ENCODE data around the gene AGER. TPM values are rescaled to one million over a fixed set of nuclear protein-coding genes. Genes with fewer than 3 reads are reported as not detected.

The AGER gene
- total RNA-seq, 1 donor from 2014 or later = 1.8 TPM

DNA sequence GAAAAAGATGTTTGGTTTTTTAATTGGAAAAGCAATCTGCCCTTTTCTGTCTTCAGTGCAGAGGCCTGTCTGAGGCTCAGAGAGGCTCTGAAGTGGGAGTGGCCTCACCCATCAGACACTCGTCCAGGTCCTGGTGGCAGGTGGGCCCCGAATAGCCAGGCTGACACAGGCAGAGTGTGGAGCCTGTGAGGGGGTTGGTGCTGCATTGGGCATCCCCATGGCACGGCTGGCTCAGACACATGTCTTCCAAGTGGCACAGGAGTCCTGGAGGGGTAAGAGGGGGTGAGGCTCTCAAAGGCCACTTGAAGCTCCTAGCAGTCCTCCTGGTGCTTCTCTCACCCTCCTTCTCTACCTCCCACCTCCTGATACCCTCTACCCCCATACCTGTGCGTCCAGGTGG is 36.0 kb upstream of the AGER start:
- Histone ChIP-seq H3K4me3 (no peak overlapping the region), H3K36me3 (peaks cover 44% of the 10 kb centered on the region)
- intact Hi-C loops (cut with micrococcal nuclease) = no loop called here

DNA sequence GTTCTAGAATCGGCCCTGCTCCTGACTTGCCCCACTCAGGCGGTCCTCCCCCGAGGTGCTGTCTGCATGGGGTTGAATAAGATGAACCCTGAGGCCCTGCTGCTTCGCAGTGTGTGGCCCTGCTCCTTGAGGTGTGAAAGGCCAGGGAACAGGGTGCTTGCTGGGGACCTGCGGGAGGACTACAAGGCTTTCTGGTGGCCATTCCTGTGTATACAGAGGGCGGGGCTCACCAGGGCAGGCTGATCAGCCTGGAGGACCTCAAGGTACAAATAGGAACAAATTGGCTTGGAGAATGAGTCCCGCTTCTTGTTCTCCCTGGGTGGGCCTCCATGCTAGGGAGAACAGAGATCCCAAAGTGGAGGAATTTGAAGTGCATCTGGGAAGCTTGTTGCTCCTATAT is 34.1 kb upstream of the AGER start:
- TF ChIP-seq, protein P1, sequence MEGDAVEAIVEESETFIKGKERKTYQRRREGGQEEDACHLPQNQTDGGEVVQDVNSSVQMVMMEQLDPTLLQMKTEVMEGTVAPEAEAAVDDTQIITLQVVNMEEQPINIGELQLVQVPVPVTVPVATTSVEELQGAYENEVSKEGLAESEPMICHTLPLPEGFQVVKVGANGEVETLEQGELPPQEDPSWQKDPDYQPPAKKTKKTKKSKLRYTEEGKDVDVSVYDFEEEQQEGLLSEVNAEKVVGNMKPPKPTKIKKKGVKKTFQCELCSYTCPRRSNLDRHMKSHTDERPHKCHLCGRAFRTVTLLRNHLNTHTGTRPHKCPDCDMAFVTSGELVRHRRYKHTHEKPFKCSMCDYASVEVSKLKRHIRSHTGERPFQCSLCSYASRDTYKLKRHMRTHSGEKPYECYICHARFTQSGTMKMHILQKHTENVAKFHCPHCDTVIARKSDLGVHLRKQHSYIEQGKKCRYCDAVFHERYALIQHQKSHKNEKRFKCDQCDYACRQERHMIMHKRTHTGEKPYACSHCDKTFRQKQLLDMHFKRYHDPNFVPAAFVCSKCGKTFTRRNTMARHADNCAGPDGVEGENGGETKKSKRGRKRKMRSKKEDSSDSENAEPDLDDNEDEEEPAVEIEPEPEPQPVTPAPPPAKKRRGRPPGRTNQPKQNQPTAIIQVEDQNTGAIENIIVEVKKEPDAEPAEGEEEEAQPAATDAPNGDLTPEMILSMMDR (IDR thresholded peaks at IDR 0.05; ENCODE audit: borderline replicate concordance) = no peak
- intact Hi-C loops (cut with micrococcal nuclease) = no loop called here
- peaks cover 16% of the 10 kb centered on the region for H3K27me3 ChIP-seq (ENCODE audit: low read depth)
- peaks cover 13% of the 10 kb centered on the region for H3K4me1 ChIP-seq
- H3K4me3 ChIP-seq = no peak overlapping the region
- H3K27ac ChIP-seq (replicated peaks) = no peak overlapping the region
- H3K36me3 ChIP-seq = peaks cover 44% of the 10 kb centered on the region
- H3K9me3 ChIP-seq (replicated peaks) = no peaks in the 10 kb centered on the region
- no peak for DNase-seq

More for the DNA sequence above, 36.0 kb upstream of the AGER start:
- peaks cover 16% of the 10 kb centered on the region for H3K27me3 ChIP-seq (ENCODE audit: low read depth)
- H3K4me1 ChIP-seq = peaks cover 20% of the 10 kb centered on the region
- TF ChIP-seq, protein P1 (IDR thresholded peaks at IDR 0.05; ENCODE audit: borderline replicate concordance) = no peak
- no peak overlapping the region for H3K27ac ChIP-seq (replicated peaks)
- H3K9me3 ChIP-seq (replicated peaks) = no peaks in the 10 kb centered on the region
- DNase-seq = no peak

DNA sequence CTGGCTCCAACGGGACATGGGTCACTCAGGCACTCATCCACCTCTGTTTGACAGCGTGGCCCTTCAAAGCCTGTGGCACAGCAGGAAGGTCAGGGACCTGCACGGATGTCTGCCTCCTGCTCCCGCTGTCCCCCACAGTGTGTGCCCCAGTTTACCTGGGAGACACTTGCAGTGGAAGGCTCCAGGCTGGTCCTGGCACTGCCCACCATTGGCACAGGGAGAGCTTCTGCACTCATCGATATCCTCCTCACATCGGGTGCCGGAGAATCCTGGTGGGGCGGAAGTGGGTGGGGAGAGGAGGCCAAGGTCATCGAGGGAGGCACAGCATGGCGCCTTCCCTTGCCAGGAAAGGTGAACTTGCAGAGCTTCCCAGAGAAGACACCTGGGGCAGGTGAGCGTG is 32.9 kb upstream of the AGER start:
- Histone ChIP-seq H3K9me3 (replicated peaks) (no peaks in the 10 kb centered on the region), H3K36me3 (peaks cover 44% of the 10 kb centered on the region)
- intact Hi-C loops (cut with micrococcal nuclease) = no loop called here

DNA sequence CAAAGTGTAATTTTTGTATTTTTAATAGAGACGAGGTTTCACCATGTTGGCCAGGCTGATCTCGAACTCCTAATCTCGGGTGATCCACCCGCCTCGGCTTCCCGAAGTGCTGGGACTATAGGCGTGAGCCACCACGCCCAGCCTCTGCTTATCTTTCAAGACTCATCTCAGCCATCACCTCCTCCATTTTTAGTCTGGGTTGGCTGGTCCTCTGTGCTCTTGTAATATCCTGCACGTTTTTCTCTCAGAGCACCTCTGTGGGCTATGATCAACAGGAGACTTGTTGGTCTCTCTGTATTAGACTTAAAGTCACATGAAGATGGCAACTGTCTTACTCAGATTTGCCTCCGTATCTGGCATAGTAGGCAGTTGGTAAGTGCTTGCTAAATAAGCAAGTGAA is 32.2 kb upstream of the AGER start:
- H3K36me3 ChIP-seq = peaks cover 44% of the 10 kb centered on the region
- TF ChIP-seq, protein P1 (IDR thresholded peaks at IDR 0.05; ENCODE audit: borderline replicate concordance) = no peak
- intact Hi-C loops (cut with micrococcal nuclease) = no loop called here
- peaks cover 12% of the 10 kb centered on the region for H3K27me3 ChIP-seq (ENCODE audit: low read depth)
- H3K4me1 ChIP-seq = no peaks in the 10 kb centered on the region
- no peaks in the 10 kb centered on the region for H3K9me3 ChIP-seq (replicated peaks)
- no peak overlapping the region for H3K4me3 ChIP-seq
- no peak for DNase-seq
- H3K27ac ChIP-seq (replicated peaks) = no peak overlapping the region

More for the DNA sequence above, 32.9 kb upstream of the AGER start:
- Histone ChIP-seq H3K27ac (replicated peaks) (no peak overlapping the region), H3K4me3 (no peak overlapping the region), H3K4me1 (peaks cover 5% of the 10 kb centered on the region), H3K27me3 (ENCODE audit: low read depth) (peaks cover 12% of the 10 kb centered on the region)
- DNase-seq = no peak
- TF ChIP-seq, protein P1 (IDR thresholded peaks at IDR 0.05; ENCODE audit: borderline replicate concordance) = no peak

DNA sequence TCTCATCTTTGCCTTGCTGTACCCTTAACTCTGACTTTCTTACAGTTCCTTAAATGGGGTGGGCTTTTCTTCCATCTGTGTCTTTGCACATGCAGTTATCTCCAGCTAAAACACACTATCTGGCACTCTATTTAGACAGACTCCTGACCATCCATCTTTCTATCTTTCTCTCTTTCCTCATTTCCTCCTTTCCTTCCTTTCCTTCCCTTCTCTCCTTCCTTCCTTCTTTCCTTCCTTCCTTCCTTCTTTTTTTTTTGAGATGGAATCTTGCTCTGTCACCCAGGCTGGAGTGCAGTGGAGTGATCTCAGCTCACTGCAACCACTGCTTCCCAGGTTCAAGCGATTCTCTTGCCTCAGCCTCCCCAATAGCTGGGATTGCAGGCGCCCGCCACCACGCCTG is 31.6 kb upstream of the AGER start:
- TF ChIP-seq, protein P1 (IDR thresholded peaks at IDR 0.05; ENCODE audit: borderline replicate concordance) = no peak
- H3K4me3 ChIP-seq = no peak overlapping the region
- intact Hi-C loops (cut with micrococcal nuclease) = no loop called here
- H3K27me3 ChIP-seq (ENCODE audit: low read depth) = peaks cover 7% of the 10 kb centered on the region
- H3K4me1 ChIP-seq = no peaks in the 10 kb centered on the region
- no peak overlapping the region for H3K27ac ChIP-seq (replicated peaks)
- H3K9me3 ChIP-seq (replicated peaks) = no peaks in the 10 kb centered on the region
- DNase-seq = no peak
- peaks cover 39% of the 10 kb centered on the region for H3K36me3 ChIP-seq

DNA sequence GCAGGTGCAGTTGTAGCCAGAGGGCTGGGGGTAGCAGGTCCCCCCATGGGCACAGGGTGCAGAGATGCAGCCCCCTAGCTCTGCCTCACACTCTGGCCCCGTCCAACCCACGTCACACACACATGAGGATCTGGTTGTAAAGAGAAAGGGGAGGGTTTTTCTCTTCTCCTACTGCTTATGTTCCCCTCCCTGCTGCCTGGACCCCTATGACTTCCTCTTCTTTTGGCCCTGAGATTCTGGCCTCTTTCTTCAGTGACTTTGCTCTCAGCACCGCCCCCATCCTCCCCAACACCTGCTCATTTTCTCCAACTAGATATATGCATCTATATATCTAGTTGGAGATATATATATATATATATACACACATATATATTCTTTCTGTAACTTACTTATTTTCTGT is 30.1 kb upstream of the AGER start:
- Histone ChIP-seq H3K9me3 (replicated peaks) (no peaks in the 10 kb centered on the region), H3K4me1 (no peaks in the 10 kb centered on the region), H3K36me3 (peaks cover 33% of the 10 kb centered on the region), H3K27ac (replicated peaks) (no peak overlapping the region), H3K4me3 (no peak overlapping the region), H3K27me3 (ENCODE audit: low read depth) (no peaks in the 10 kb centered on the region)
- intact Hi-C loops (cut with micrococcal nuclease) = no loop called here
- TF ChIP-seq, protein P1 (IDR thresholded peaks at IDR 0.05; ENCODE audit: borderline replicate concordance) = no peak
- DNase-seq = no peak

Data from left ventricle myocardium inferior (tissue), 1 donor.